VCaP (cell line): ENCODE results near the gene RINL.
"Not testable (repeated sequence)": the region's sequence is repeated elsewhere in the genome, so short reads cannot be mapped to it uniquely, and the experiment has no call there.

Experiments used
- H3K27ac ChIP-seq: fragments of 450-650 bp; 2 replicates; pipeline ENCODE4 v1.5.1; 2017
- TF ChIP-seq, protein P1 (sequence below): fragments of 450-650 bp; conservative IDR thresholded peaks from 2 replicates; pipeline ENCODE4 v1.5.1; 2017; ENCODE audit warnings: mild to moderate bottlenecking, moderate library complexity

RINL gene

GRCh38 chr19:38880076-38880881 lies 2.2 kb upstream of the RINL start:
- TF ChIP-seq, protein P1, sequence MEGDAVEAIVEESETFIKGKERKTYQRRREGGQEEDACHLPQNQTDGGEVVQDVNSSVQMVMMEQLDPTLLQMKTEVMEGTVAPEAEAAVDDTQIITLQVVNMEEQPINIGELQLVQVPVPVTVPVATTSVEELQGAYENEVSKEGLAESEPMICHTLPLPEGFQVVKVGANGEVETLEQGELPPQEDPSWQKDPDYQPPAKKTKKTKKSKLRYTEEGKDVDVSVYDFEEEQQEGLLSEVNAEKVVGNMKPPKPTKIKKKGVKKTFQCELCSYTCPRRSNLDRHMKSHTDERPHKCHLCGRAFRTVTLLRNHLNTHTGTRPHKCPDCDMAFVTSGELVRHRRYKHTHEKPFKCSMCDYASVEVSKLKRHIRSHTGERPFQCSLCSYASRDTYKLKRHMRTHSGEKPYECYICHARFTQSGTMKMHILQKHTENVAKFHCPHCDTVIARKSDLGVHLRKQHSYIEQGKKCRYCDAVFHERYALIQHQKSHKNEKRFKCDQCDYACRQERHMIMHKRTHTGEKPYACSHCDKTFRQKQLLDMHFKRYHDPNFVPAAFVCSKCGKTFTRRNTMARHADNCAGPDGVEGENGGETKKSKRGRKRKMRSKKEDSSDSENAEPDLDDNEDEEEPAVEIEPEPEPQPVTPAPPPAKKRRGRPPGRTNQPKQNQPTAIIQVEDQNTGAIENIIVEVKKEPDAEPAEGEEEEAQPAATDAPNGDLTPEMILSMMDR: no peak
- no peak overlapping the region for H3K27ac ChIP-seq

GRCh38 chr19:38879400-38879751 lies 1.3 kb upstream of the RINL start:
- TF ChIP-seq, protein P1: no peak

GRCh38 chr19:38878575-38879399 lies 712 bp upstream of the RINL start:
- TF ChIP-seq, protein P1: no peak
- peak overlapping the region; percentile 91 for H3K27ac ChIP-seq

More at GRCh38 chr19:38879400-38879751, 1.3 kb upstream of the RINL start:
- H3K27ac ChIP-seq: peak overlapping the region; percentile 91; the same call in 1 of the 2 replicates

- TF ChIP-seq, protein P1: no peak
- H3K27ac ChIP-seq: peak overlapping the region; percentile 91; the same call in 1 of the 2 replicates
Measured at GRCh38 chr19:38875656-38876395, 2.2 kb downstream of the RINL start.

DNA sequence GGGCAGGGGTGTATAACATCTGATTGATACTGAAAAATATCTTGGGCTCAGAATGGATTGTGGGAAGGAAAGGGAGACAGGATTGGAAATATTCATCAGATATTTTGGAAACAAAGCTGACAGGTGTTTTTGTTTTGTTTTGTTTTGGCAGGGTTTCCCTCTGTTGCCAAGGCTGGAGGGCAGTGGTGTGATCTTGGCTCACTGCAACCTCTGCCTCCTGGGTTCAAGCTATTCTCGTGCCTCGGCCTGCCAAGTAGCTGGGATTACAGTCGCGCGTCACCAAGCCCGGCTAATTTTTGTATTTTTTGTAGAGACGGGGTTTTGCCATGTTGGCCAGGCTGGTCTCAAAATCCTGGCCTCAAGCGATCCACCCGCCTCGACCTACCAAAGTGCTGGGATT lies 4.7 kb downstream of the RINL start:
- not testable (repeated sequence) for H3K27ac ChIP-seq

DNA sequence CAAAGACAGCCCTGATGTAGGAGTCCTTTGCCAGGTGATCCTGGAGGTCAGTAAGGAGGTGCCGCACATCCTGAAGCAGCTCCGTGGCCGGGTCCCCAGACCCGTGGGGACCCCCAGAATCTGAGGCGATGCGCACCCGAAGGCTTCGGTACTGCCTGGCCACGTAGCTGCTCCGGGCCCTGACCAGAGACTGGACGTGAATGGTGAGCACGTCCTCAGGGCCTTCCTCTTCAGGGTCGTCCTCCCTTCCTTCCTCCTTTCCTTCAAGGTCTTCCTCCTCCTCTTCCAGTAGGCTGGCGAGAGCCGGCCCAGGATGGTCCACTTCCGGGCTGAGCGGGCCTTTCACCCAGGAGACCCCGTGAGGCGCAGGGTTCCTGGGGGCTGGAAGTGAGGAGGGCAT lies 7.5 kb downstream of the RINL start:
- no peak overlapping the region for H3K27ac ChIP-seq
- TF ChIP-seq, protein P1: no peak

GRCh38 chr19:38869836-38870607 lies 8.1 kb downstream of the RINL start:
- peak overlapping the region; percentile 23; the same call in 1 of the 2 replicates for H3K27ac ChIP-seq
- TF ChIP-seq, protein P1: peak; percentile 78
